PC-9 (cell line): ENCODE results near the gene FAM180A. TPM values are rescaled to one million over a fixed set of nuclear protein-coding genes. Genes with fewer than 3 reads are reported as not detected.

Source experiments
- BruUV-seq: library from RNA; stranded (reverse); fragments of 400-500 nt; replicated peaks from 2 replicates; lab custom pipeline; 2021; lab: Mats Ljungman, UMichigan
- CTCF ChIA-PET: fragments of 300-600 bp; sonication (Branson Sonifier 250); formaldehyde crosslinking; loops from one replicate; lab custom pipeline; 2022; ENCODE audit warnings: antibody characterized with exemption; lab: Charles Lee
- POLR2A ChIA-PET: fragments of 300-600 bp; sonication (Branson Sonifier 250); formaldehyde crosslinking; loops from one replicate; lab custom pipeline; 2022; ENCODE audit warnings: antibody characterized with exemption; ENCODE audit not compliant: unreplicated experiment; lab: Charles Lee
- DNase-seq, 2 experiments: peaks; one replicate each; pipeline versions ENCODE4 v3.0.0 to v3.0.0-alpha.2; 2015 to 2022; ENCODE audit warnings: mixed read lengths in 1 of 2
- H2AFZ ChIP-seq: fragments of 200-600 bp; sonication (generic); 2 replicates; pipeline ENCODE4 v1.8.1; 2017; ENCODE audit warnings: antibody characterized with exemption
- H3F3A ChIP-seq: fragments of 200-600 bp; sonication (generic); 2 replicates; pipeline ENCODE4 v1.8.1; 2017; ENCODE audit warnings: antibody characterized with exemption, mild to moderate bottlenecking, low read depth; ENCODE audit not compliant: insufficient read depth
- H3K27ac ChIP-seq: fragments of 200-600 bp; sonication (generic); 2 replicates; pipeline ENCODE4 v1.6.1; 2016; ENCODE audit warnings: mixed run types
- H3K27me3 ChIP-seq: fragments of 200-600 bp; sonication (generic); 2 replicates; pipeline ENCODE4 v1.6.1; 2016; ENCODE audit warnings: low read depth, mixed run types; ENCODE audit not compliant: insufficient read depth
- H3K36me3 ChIP-seq: fragments of 200-600 bp; sonication (generic); 2 replicates; pipeline ENCODE4 v1.6.1; 2016; ENCODE audit warnings: low read depth, mixed run types
- H3K4me1 ChIP-seq: fragments of 200-600 bp; sonication (generic); replicated peaks from 2 replicates; pipeline ENCODE4 v1.6.1; 2016; ENCODE audit warnings: mixed run types; ENCODE audit not compliant: insufficient read depth
- H3K4me2 ChIP-seq: fragments of 200-600 bp; sonication (generic); 2 replicates; pipeline ENCODE4 v1.6.1; 2017; ENCODE audit warnings: mixed run types
- H3K4me3 ChIP-seq: fragments of 200-600 bp; sonication (generic); 2 replicates; pipeline ENCODE4 v1.6.1; 2016; ENCODE audit warnings: mixed run types
- H3K79me2 ChIP-seq: fragments of 200-600 bp; sonication (generic); 2 replicates; pipeline ENCODE4 v1.6.1; 2017; ENCODE audit warnings: low read depth, mixed run types
- H3K9me2 ChIP-seq: fragments of 200-600 bp; sonication (generic); 2 replicates; pipeline ENCODE4 v1.8.1; 2017; ENCODE audit warnings: mild to moderate bottlenecking; ENCODE audit not compliant: insufficient read depth
- H3K9me3 ChIP-seq: fragments of 200-600 bp; sonication (generic); 2 replicates; pipeline ENCODE4 v1.8.1; 2016; ENCODE audit warnings: low read depth; ENCODE audit not compliant: insufficient read depth
- H4K20me1 ChIP-seq: fragments of 200-600 bp; sonication (generic); 2 replicates; pipeline ENCODE4 v1.8.1; 2017; ENCODE audit not compliant: insufficient read depth
- EZH2 ChIP-seq: fragments of 200-600 bp; sonication (generic); IDR thresholded peaks from 2 replicates; pipeline ENCODE4 v1.8.0; 2017; ENCODE audit warnings: antibody characterized with exemption, low read depth
- intact Hi-C: fragments of 100-400 bp; cut with micrococcal nuclease; formaldehyde crosslinking; loops from one replicate; pipeline ENCODE4 v1.10.0; 2022; ENCODE audit not compliant: unreplicated experiment
- total RNA-seq: library from RNA; stranded (reverse); gene quantifications from 2 replicates; pipeline ENCODE4 v1.2.3, GENCODE V29; 2021
- TF ChIP-seq, protein P1 (sequence below): fragments of 200-600 bp; sonication (generic); conservative IDR thresholded peaks from 2 replicates; pipeline ENCODE4 v1.6.1; 2017; ENCODE audit warnings: mixed run types, antibody characterized with exemption, mild to moderate bottlenecking, moderate library complexity

The FAM180A gene
- total RNA-seq, 1 experiment from 2014 or later: not detected

DNA sequence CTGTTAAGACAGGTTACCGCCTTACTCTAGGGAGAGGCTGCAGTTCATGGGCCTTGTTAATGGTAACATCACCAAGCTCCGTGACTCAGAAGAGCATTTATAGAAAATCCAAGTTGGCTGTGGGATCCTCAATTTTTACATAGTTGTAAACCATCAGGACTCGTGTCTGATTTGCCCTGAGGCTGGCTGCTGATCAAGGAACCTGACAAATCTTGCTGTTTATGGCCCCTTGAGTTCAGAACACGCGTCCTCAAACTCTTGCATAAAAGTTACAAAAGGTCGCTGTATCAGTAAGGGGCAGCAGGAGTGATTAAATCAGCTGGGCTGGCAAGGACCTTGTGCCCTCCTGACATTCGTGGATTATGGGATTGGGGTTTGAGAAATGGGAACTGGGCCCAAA lies 25.2 kb downstream of the FAM180A start:
- no TSS peak for BruUV-seq
- Histone ChIP-seq H2AFZ (no peak overlapping the region), H3K36me3 (no peaks in the 10 kb centered on the region), H3F3A (no peaks in the 10 kb centered on the region), H3K9me3 (no peaks in the 10 kb centered on the region), H3K79me2 (no peaks in the 10 kb centered on the region), H3K27me3 (no peaks in the 10 kb centered on the region), H3K4me2 (no peak overlapping the region), H4K20me1 (no peaks in the 10 kb centered on the region), H3K4me1 (peaks cover 7% of the 10 kb centered on the region), H3K27ac (no peak overlapping the region), H3K9me2 (no peaks in the 10 kb centered on the region), H3K4me3 (no peak overlapping the region)
- ChIA-PET CTCF (no interaction called here), POLR2A (no interaction called here)
- TF ChIP-seq, protein P1, sequence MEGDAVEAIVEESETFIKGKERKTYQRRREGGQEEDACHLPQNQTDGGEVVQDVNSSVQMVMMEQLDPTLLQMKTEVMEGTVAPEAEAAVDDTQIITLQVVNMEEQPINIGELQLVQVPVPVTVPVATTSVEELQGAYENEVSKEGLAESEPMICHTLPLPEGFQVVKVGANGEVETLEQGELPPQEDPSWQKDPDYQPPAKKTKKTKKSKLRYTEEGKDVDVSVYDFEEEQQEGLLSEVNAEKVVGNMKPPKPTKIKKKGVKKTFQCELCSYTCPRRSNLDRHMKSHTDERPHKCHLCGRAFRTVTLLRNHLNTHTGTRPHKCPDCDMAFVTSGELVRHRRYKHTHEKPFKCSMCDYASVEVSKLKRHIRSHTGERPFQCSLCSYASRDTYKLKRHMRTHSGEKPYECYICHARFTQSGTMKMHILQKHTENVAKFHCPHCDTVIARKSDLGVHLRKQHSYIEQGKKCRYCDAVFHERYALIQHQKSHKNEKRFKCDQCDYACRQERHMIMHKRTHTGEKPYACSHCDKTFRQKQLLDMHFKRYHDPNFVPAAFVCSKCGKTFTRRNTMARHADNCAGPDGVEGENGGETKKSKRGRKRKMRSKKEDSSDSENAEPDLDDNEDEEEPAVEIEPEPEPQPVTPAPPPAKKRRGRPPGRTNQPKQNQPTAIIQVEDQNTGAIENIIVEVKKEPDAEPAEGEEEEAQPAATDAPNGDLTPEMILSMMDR: no peak
- TF ChIP-seq EZH2: no peak
- DNase-seq: no peak
- intact Hi-C loops: no loop called here

DNA sequence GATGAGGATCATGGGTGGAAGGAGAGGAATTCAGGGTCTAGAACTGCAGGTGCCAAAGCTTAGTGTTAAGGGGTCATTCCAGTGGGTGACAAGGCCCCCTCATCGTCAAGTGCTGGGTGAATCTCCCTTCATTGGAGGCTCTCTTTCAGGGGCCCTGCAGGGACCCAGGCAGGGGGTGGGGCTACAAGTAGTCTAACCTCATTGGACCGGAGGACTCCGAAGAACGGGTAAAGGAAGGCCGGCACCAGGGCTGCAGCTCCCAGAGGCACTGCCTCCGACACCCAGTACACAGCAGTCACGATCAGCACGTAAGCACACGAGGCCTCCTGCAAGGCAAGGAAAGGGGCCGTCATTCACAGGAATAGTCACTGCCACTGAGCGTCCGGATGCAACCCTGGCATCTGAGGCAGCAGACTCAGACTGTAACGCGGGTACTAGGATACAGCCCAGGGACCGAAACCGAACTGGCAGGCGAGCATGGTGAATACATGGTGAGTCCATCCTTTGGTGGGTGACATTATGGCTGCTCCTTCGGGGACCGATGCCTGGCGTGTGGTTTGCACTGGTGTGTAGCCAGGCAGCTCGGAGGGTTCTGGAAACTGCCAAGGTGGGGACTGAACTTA lies 27.3 kb downstream of the FAM180A start:
- H3F3A ChIP-seq: peaks cover 8% of the 10 kb centered on the region
- no peaks in the 10 kb centered on the region for H4K20me1 ChIP-seq
- no peak overlapping the region for H2AFZ ChIP-seq
- no TSS peak for BruUV-seq
- no peak for TF ChIP-seq EZH2
- TF ChIP-seq, protein P1: no peak
- no peak for DNase-seq
- no peaks in the 10 kb centered on the region for H3K9me3 ChIP-seq
- H3K79me2 ChIP-seq: no peaks in the 10 kb centered on the region
- intact Hi-C loops: no loop called here
- H3K27me3 ChIP-seq: no peaks in the 10 kb centered on the region
- no peak overlapping the region for H3K4me2 ChIP-seq
- no peaks in the 10 kb centered on the region for H3K9me2 ChIP-seq
- no peaks in the 10 kb centered on the region for H3K36me3 ChIP-seq
- no peak overlapping the region for H3K4me3 ChIP-seq
- H3K27ac ChIP-seq: no peak overlapping the region
- ChIA-PET POLR2A (no interaction called here), CTCF (interaction anchor here (0.7 kb wide), 1 partner anchor 34 kb away, joined by 5 read pairs; no protein-coding TSS in a partner anchor)
- peaks cover 14% of the 10 kb centered on the region for H3K4me1 ChIP-seq

- no peaks in the 10 kb centered on the region for H3K9me3 ChIP-seq
- no peak for TF ChIP-seq EZH2
- TF ChIP-seq, protein P1: no peak
- H3K9me2 ChIP-seq: no peaks in the 10 kb centered on the region
- no peak overlapping the region for H2AFZ ChIP-seq
- H3K4me2 ChIP-seq: no peak overlapping the region
- no peak overlapping the region for H3K4me3 ChIP-seq
- no peak overlapping the region for H3K27ac ChIP-seq
- peaks cover 25% of the 10 kb centered on the region for H3K4me1 ChIP-seq
- H4K20me1 ChIP-seq: no peaks in the 10 kb centered on the region
- no peaks in the 10 kb centered on the region for H3K79me2 ChIP-seq
- intact Hi-C loops: no loop called here
- H3K27me3 ChIP-seq: no peaks in the 10 kb centered on the region
- no TSS peak for BruUV-seq
- H3F3A ChIP-seq: peaks cover 24% of the 10 kb centered on the region
- POLR2A ChIA-PET: no interaction called here
- CTCF ChIA-PET: no interaction called here
- peak in 1 of 2 experiments; percentile 22 for DNase-seq
- no peaks in the 10 kb centered on the region for H3K36me3 ChIP-seq
Observed at GRCh38 chr7:135719688-135720087, 28.9 kb downstream of the FAM180A start.
